Esophagus squamous epithelium (tissue), 4 donors: ENCODE results near the gene SOWAHB.

ENCODE experiments used
- CTCF ChIP-seq, 6 experiments: fragments of 450-650 bp in 4 of 6; fragments of 200-600 bp in 2 of 6; sonication (generic) in 2 of 6; IDR thresholded peaks; one replicate each; pipeline ENCODE4 v1.5.1; 2016 to 2019; ENCODE audit warnings: antibody characterized with exemption in 6 of 6, mild to moderate bottlenecking in 4 of 6, moderate library complexity in 4 of 6
- POLR2A ChIP-seq, 4 donors: fragments of 450-650 bp; IDR thresholded peaks; one replicate each; pipeline ENCODE4 v1.6.1; 2017; ENCODE audit warnings: antibody characterized with exemption in 4 of 4, mild to moderate bottlenecking in 4 of 4, moderate library complexity in 3 of 4

GRCh38 chr4:76867880-76868655, 29.9 kb downstream of the SOWAHB start:
- TF ChIP-seq CTCF (IDR thresholded peaks at IDR 0.05): no peak
- no peak for TF ChIP-seq POLR2A (IDR thresholded peaks at IDR 0.05)
